Stimulated activated CD4-positive, alpha-beta T cell treated with anti-CD3 and anti-CD28 coated beads, Interleukin-4, amount 100 ng/mL, for 1 hour (primary cell): ENCODE results near the gene ST3GAL5.
A peak's percentile ranks its signal among the peaks of the same experiment; 100 is the strongest.
"Not testable (repeated sequence)": the region's sequence is repeated elsewhere in the genome, so short reads cannot be mapped to it uniquely, and the experiment has no call there.

Experiments
- DNase-seq: peaks from one replicate; pipeline ENCODE4 v3.0.0-alpha.2; 2020

The ST3GAL5 gene

DNA sequence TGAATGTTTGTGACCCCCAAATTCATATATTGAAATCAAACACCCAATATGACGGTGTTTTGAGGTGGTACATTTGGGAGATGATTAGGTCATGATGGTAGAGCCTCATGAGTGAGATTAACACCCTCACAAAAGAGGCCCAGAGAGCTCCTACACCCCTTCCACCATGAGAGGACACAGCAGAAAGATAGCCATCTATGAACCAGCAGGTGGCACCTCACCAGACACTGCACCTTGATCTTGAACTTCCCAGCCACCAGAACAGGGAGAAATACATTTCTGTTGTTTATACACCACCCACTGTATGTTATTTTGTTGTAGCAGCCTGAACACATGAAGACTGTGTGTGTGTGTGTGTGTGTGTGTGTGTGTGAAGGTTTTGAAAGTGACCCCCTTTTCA is 58.1 kb downstream of the ST3GAL5 start:
- no peak for DNase-seq

DNA sequence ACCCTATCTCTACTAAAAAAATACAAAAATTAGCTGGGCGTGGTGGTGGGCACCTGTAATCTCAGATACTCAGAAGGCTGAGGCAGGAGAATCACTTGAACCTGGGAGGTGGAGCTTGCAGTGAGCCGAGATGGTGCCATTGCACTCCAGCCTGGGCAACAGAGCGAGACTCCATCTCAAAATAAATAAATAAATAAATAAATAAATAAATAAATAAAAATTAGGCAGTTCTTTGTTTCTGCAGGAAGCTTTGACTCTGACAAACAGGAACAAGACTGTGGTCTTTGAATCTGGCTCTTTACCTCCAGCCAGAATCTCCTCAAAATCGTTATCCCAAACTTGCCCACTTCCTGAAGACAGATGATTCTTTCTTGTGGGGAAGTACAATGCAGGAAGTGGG is 59.4 kb downstream of the ST3GAL5 start:
- not testable (repeated sequence) for DNase-seq

DNA sequence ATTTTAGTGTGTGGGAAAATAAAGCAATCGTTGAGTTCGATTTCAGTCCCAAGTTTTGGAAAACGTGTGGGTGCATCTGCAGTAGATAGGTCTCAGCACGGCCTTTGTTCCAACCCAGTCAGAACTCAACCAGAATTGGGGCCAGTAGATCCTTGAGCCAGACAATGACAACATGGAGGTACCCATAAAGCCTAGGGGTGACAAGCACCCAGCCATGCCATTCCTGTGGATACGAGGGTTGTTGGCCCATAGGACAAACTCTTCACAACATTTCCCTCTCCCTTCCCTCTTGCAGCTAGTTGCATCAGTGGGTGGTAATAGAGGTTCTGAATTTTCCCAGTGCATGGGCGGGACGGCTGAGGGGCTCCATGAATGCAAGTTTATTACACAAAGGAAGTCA is 60.1 kb downstream of the ST3GAL5 start:
- no peak for DNase-seq

DNA sequence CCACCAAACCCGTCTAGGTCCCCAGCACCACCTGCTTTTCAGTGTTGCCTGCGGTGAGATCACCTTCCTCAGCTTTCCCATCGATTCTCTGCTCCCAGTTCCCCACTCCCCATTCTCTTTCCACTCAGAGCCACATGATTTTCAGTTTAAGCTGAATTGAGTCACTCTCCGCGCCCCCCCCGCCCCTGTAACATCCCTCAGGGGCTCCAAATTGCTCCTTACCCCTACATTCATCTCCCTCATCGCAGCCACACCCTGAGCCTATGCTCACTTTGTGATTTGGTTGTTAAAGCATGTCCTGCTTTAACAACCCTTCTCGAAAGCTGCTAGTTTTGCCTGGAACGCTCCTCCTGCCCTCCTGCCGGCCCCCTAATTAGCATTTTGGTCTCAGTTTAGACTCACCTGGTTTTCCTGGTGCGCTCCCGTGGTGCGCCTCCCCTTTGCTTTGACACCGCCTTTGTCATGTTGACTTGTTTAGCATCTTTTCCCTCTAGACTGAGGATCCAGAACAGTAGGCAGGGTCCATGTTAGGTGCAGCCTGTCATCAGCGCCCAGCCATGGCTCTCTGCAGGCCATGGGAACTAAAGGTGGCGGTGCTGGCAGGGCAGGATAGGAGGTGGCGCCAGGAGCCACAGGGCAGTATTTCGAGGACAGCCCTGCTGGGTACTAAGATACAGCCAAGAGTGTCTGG is 60.8 kb downstream of the ST3GAL5 start:
- no peak for DNase-seq

DNA sequence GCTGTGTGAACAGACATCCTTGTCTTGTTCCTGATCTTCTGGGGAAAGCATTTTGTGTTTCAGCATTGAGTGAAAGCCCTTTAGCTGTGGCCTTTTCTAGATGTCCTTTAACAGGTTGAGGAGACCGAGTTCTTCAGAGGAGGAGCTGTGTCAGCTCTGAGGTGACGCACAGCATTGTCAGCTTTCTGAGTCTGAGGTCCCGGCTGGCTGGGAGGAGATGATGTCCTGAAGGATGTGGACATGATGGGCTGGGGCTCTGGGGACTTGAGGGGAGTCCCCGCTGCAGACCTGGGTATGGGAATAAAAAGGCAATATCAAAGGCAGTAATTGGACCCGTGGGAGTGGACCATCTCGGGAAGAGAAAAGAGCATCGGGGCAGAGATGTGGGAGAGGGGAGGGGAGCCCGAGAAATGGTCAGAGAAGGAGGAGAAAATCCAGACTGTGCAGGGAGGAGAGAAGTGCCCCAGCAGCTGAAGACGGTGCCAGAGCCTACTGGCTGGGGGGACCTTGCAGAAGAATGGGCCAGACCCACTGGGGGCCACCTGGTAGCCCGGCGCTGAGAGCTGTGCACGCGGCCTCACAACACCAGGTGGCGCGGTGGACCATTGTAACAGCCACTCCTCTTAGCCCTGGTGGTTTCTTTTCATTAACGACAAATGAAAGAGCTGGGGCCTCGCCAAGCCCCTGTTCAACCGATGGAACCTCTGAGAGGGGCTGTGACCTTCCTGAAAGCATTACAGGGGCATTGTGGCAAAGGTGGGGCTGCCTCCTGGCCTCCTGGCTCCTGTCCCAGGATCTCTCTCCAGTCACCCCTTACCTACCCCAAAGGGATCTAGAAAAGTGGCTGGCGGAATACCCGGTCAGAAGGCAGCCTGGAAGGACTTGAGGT is 61.6 kb downstream of the ST3GAL5 start:
- DNase-seq: peak; percentile 85

DNA sequence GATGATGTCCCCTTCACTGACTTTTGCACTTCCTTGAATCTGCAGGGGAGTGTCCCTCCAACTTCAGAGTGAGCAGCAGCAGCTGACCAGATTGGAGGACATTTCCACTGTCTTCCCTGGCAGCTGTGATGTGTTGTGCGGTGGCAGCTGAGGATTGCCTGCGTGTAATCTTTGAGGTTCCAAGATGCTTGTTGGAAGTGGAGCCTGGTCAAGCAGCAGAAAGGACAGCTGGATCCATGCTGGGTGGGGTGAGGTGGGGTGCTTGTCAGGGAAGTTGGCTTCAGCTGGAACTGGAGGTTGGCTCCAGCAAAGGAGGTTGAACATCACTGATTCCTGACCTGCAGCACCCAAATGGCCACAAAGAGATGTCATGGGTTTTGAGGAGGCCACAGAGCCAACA is 64.8 kb downstream of the ST3GAL5 start:
- DNase-seq: no peak

DNA sequence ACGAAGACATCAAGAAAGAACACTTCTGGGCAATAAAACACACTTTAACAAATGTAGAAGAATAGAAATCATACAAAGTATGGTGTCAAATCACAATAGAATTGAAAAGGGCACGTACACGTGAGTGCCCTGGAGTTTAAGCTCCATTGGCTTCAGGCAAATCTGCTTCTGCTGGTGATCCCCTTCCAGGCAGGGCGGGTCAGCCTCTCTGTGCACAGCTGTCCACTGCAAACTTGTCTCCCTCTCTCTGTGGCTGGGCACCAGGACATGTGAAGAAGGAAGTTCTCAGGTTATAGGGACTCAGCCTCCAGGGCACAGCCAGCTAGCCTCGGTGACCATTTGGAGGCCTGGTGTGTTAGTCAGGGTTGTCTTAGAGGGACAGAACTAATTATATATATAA is 66.0 kb downstream of the ST3GAL5 start:
- no peak for DNase-seq

DNA sequence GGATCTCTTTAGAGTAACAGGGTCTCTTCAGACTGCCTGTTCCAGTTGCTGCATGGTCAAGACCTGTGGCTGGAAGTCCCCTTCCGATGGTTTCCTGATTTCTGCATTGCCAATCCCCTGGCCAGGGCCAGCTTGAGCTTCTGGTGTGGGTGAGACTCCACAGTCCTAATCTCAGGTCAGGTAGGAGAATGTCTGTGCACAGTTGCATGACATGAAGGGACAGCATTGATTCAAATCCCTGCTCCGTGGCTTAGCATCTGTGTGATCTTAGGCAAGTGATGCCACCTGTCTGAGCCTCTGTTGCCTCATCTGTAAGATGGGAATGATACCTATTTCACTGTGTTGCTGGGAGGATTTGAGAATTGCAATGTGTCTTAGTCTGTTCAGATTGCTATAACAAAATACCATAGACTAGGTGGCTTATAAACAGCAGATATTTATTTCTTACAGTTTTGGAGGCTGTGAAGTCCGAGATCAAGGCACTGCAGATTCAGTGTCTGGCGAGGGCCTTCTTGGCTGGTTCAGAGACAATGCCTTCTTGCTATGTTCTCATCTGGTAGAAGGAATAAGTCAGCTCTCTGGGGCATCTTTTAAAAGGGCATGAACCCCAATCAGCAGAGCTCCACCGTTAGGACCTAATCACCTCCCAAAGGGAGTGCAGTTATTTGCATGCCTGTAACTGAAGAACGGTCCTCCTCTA is 68.8 kb downstream of the ST3GAL5 start:
- DNase-seq: no peak

DNA sequence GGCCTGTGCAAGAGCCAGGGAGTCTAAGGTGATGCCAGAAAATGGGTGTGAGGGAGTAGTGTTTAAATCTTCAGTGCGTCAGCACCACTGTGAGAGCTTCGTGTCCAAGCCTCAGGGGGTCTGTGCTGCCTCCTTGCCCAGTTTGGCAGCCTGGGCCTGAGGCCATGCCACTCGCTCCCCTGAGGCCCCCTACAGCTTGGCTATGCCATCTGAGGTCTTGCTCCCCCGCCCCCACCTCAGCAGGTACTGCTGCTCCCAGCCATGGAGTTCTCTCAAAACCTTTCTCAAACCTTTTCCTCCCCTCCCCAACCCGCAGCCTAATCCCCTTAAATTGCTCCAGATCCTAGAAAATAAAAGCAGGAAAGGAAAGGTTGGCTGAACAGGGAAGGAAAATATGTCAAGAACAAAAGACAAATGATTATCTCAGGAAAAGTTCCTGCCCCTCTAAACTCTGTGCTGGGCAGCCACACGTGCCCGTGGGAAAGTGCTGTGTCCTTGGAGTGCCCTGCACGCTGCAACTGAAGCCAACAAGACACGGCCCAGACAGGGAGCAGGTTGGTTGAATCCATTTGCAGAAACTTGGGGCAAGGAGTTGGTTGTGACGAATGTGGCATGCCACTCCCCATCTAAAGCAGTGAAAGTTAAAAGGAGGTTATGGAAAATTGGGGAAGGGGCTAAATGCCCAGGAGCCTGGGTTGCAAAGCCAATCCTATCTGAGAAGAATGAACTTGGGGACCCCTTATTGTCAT is 73.8 kb downstream of the ST3GAL5 start:
- DNase-seq: no peak

DNA sequence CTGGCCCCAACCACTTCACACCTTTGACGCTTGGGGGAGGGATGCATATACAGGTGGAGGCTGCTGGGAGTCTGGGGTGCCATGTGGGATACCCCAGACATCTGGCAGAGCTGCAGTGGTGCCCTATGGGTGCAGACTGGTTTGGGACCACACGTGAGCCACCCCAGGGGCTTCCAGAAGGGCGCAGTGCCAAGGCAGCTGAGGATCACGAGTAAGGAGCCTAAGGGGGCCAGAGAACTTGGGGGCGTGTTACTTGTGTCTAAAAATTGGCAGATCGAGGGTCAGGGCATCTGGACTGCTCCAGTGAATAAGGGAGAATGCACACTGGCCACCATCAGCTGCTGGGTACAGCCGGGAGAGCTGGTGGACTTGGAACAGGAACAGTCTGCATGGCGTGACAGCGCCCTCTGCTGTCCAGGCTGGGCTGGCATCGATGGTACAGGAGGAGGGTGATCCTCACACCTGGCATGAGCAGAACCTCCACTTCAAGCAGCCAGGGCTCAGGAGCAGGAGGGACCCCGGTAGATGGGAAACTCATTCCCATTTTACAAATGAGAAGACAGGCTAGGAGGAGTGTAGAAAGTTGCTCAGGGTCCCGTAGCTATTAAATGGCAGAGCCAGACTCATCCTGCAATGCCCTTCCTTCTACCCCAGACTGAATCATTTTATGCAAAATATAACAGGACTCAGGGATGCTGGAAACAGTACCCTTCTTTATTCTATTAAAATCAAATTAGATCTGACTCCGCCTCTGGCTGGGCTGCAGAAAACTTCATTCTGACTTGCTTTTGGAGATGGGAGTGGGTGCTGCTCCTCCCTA is 74.6 kb downstream of the ST3GAL5 start:
- peak; percentile 81 for DNase-seq

DNA sequence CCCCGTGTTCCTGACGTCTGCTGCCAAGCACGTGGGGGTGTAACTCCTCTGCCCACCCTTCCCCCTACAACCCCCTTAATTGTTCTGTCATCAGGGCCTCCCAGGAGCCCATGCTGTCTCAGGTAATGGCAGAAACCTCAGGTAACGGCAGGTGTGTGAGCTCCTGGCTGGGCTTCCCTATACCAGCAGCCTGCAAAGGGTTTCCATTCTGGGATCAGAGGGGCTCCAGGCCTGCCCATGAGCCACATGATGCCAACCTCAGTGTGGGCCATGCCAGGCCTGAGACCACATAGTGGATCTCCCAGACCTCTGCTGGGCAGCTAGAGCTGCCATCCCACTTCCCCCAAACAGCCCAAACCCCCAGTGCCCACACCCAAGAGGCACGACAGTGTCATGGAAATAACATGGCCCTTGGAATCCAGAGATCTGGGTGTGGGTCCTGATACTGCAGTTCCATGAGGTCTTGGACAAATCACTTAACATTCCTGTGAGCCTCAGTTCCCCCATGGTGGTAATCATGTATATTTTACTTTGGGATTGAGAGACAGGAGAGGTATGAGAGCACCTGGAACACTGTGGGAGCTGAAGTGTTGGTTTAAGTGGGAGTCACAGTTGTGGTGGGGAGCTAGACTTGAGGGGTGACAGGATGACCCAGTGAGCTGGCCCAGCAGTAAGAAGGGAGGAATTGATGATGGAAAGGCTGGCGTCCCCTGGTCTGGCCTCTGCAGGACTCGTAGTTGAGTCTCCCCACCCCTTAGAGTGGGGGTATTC is 75.4 kb downstream of the ST3GAL5 start:
- no peak for DNase-seq

DNA sequence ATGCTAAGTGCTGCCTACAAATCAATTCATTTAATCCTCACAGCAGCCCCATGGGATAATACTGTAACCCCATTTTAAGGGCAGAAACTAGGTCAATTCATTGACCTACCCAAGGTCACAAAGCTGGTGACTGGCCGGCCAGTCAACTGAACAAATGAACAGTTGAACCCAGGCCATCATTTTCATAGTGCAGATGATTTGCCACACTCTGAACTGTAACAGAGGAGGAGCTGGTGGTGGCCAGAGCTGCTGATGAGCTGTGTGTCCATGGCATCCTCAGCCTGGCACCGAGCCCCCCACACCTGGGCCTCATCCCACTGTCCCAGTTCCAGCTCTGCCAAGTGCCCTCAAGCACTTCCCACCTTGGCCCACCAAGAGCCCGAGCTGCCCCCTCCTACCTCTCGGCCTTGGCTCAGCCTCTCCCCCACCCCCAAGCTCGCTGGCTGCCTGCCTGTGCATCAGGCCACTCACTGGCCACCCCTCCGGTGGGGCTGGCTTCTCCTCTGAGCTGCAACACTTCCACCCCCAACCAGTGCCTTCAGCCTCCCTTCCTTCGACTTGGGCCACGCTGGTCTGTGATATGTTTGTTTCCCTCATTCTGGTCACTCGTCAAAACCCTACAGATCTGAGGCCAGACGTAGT is 76.6 kb downstream of the ST3GAL5 start:
- no peak for DNase-seq

DNA sequence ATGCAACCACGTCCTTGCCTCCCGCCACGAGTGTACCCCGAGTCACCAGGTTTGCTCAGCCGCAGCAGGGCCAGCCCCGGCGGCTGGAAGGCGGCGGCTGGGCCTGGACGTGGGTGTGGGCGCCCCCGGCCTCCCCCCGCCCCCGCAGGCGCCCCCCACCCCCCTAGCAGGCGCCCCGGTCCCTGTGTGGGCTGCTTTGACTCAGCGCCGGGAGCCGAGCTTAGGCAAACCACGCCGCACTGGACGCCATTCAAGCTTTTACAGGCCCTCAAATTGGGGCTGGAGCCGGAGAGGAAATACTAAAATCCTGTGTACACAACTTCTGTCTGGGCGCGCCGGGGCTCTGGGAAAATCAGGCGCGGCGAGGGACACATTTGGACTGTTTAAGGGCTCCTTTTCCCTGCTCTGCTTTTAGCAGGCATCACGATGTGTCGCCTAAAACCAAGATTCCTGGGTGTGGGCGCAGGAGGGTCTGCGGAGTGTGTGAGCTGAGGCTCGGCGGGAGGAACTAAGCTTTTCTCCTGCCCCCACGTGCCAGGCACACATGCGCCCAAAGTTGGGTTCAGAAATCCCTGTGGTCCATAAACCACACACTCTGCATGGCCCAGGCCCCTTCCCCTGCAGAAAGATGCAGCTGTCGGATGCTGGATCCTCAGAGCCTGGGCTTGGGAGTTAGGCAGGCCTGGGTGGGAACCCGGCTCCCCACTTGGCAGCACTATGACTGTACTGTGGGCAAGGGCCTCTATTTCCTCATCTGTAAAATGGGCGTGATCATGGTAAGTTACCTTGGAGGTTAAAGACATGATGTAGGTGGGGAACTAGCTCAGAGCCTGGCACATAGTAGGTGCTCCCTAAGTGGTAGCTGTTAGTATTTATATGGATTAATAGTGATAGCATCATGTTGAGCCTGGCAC is 77.4 kb downstream of the ST3GAL5 start:
- DNase-seq: no peak

DNA sequence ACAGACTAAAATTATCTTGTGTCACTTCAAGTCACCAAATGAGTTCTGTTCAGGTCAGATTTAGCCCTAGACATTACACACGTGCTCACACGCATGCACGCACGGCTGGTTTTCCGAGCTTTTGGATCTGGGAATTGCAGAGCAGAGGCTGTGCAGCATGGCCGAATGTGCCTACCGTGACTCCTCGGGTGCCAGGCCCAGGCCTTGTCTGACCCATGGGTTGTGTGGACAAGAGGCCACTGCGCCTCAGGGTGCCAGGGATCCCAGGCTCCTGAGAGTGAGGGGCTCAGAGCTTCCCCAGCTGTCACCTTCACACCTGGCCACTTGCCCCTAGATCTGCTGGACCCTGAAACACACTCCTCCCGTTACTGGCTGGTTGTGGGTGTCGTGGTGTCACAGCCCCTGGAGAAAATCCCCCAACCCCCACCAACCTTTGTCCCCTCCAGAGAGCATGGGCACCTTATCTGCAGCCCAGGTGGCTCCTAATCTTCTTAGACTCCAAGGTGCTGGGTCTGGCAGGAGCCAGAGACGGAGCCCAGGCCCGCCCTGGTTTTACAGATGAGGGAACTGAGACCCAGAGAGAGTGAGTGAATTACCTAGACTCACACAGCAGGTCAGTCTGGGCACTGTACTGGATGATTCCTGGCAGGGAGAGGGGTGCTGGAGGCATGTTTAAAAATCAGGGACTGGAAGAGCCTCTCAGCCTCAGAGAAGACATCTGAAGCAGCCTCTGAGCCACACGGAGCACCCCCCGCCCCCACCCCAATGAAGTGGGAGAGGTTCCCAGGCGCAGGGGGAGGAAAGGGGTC is 78.2 kb downstream of the ST3GAL5 start:
- DNase-seq: no peak

DNA sequence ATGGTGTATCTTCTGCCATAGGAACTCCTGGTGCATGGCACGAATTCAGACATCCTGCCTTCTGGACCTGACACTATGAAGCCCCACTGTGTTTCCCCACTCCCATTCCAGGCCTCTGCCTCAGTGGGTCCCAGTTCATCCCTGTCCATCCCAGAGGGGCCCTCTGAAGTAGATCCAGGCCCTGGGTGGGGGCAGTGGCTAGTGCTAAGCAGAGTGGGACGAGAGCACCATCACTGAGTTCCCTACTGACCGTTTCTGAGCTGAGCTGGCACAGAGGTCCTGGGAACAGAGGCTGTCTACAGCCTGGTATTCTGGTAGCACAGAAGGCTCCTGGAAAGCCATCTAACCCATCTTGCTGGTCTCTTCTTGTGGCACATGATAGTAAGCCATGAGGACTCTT is 81.0 kb downstream of the ST3GAL5 start:
- no peak for DNase-seq

DNA sequence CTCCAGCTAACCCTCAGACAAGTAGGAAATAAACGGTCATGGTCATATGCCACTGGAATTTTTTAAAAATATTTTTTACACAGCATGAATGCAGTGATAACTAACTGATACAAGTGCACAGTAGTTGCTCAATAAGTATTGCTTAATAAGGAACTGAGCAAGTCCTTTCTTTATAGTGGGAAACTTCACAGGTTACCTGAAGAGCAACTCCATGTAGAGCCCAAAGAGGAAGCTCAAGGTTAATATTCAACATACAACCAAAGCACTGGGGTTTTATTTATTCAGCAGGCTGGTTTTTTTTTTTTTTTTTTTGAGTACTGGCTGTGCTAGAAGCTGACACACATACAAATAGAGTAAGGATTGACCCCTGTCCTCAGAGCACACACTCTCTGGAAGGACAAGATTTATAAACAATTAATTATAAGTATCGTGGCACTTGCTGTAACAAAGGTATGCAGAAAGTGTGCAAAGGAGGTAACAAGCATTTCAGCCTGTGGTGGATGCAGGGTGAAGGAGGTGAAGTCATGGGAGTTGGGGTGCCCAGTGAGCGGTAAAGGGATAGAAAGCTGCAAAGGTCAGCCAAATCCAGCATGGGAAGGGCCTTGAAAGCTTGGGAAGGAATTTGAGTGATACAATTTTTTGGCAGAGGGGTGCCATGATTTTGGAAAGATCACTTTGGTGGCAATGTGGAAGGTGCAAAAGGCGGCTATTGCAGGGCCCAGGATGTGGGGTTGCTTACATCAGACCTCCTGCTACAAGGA is 82.3 kb downstream of the ST3GAL5 start:
- DNase-seq: no peak

DNA sequence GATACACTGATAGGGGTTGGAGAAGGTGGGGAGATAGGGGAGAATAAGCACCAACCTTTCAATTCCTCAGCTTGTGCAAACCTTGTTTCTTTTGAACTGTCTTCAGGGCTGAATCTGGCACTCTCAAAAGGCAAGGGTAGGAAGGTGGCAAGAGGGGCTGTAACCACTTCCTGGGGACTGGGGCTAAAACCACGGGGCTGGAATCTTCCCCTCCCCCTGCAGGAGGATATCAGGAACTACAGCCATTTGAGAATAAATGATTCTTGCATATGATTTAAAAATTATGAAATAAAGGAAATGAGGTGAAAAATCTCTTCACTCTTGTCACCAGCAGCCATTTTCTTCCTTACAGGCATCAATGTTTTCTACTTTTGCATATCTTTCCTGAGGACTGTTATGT is 84.2 kb downstream of the ST3GAL5 start:
- DNase-seq: no peak
